Epidermal melanocyte (primary cell): Measurements from ENCODE around the gene ARHGAP31.

ENCODE experiments used
- DNase-seq: peaks from one replicate; pipeline ENCODE4 v3.0.0; 2011; ENCODE audit warnings: low spot score; ENCODE audit not compliant: insufficient read length

The ARHGAP31 gene

GRCh38 chr3:119436977-119437376 is 142.8 kb downstream of the ARHGAP31 start:
- DNase-seq, result no peak

GRCh38 chr3:119437691-119438258 is 143.6 kb downstream of the ARHGAP31 start:
- DNase-seq, result no peak

- DNase-seq, result no peak
These were observed 149.0 kb downstream of the ARHGAP31 start for GRCh38 chr3:119443179-119443578.

GRCh38 chr3:119444590-119444989 is 150.4 kb downstream of the ARHGAP31 start:
- no peak for DNase-seq

GRCh38 chr3:119453822-119454221 is 159.6 kb downstream of the ARHGAP31 start:
- DNase-seq, result no peak

- no peak for DNase-seq
These were observed 162.3 kb downstream of the ARHGAP31 start for GRCh38 chr3:119456469-119456868.

GRCh38 chr3:119457246-119457645 is 163.1 kb downstream of the ARHGAP31 start:
- no peak for DNase-seq

GRCh38 chr3:119463171-119464169 is 169.3 kb downstream of the ARHGAP31 start, which contains the start of gene TMEM39A:
TMEM39A (minus strand) TSS chr3:119463615; CDS start chr3:119462074, 1,541 bp downstream.
- peak; percentile 99 for DNase-seq

GRCh38 chr3:119468041-119468440 is 173.9 kb downstream of the ARHGAP31 start:
- no peak for DNase-seq

- no peak for DNase-seq
These were observed 175.4 kb downstream of the ARHGAP31 start for GRCh38 chr3:119469418-119470189.
